ENCODE measurements around the gene RAD51. TPM values are rescaled to one million over a fixed set of nuclear protein-coding genes. Genes with fewer than 3 reads are reported as not detected.

The RAD51 gene
- total RNA-seq, 1 donor from 2014 or later = 48.1 TPM

DNA sequence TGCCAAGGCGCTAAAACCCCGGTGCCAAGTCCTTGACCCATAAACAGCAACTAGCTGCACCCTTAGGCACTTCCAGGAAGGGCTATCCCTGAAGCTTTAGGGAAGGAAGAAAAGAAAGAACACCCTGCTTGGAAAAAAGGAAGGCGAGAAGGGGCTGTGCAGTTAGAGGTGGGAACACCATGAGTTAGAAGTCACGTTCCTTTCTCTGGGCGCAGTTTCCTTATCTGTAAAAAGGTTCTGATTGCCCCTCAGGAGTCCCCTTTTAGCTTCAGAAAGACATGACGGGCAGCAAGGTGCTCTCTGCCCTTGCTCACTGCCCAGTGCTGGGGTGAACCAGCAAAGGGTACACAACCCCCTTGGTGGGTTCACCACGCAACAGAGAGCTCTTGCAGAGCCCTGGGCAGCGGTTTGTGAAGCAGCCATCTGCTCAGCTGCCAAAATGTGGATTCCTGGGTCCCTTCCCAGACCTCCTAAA lies 69.7 kb downstream of the RAD51 start:
- peak overlapping the region; percentile 56 for H3K4me3 ChIP-seq
- peaks cover 8% of the 10 kb centered on the region for H3K27me3 Mint-ChIP-seq (ENCODE audit: insufficient read depth, low read depth)
- no peak overlapping the region for H3K27ac Mint-ChIP-seq
- no peak overlapping the region for H3K9ac ChIP-seq
- peak overlapping the region; percentile 84 for H3K4me3 Mint-ChIP-seq
- peaks cover 31% of the 10 kb centered on the region for H3K4me1 ChIP-seq
- H3K27ac ChIP-seq = no peak overlapping the region
- no peaks in the 10 kb centered on the region for H3K9me3 ChIP-seq (ENCODE audit: low read depth)
- DNase-seq (ENCODE audit: low spot score) = no peak
- H3K9me3 Mint-ChIP-seq = no peaks in the 10 kb centered on the region
- H3K79me2 ChIP-seq (ENCODE audit: low read depth) = no peaks in the 10 kb centered on the region
- TF ChIP-seq EZH2 (IDR thresholded peaks at IDR 0.05) (no peak), EZH2phosphoT487 (IDR thresholded peaks at IDR 0.05) (no peak)
- TF ChIP-seq, protein P1, sequence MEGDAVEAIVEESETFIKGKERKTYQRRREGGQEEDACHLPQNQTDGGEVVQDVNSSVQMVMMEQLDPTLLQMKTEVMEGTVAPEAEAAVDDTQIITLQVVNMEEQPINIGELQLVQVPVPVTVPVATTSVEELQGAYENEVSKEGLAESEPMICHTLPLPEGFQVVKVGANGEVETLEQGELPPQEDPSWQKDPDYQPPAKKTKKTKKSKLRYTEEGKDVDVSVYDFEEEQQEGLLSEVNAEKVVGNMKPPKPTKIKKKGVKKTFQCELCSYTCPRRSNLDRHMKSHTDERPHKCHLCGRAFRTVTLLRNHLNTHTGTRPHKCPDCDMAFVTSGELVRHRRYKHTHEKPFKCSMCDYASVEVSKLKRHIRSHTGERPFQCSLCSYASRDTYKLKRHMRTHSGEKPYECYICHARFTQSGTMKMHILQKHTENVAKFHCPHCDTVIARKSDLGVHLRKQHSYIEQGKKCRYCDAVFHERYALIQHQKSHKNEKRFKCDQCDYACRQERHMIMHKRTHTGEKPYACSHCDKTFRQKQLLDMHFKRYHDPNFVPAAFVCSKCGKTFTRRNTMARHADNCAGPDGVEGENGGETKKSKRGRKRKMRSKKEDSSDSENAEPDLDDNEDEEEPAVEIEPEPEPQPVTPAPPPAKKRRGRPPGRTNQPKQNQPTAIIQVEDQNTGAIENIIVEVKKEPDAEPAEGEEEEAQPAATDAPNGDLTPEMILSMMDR (IDR thresholded peaks at IDR 0.05) = no peak
- H3K4me2 ChIP-seq = peak overlapping the region; percentile 83
- H3K27me3 ChIP-seq = peaks cover 34% of the 10 kb centered on the region
- peaks cover 28% of the 10 kb centered on the region for H3F3A ChIP-seq (ENCODE audit: low read depth)
- no peaks in the 10 kb centered on the region for H4K20me1 ChIP-seq (ENCODE audit: low read depth)
- H3K36me3 Mint-ChIP-seq = peaks cover 2% of the 10 kb centered on the region
- H3K4me1 Mint-ChIP-seq = peaks cover 37% of the 10 kb centered on the region
- H2AFZ ChIP-seq (replicated peaks) = peak overlapping the region; percentile 50
- no peaks in the 10 kb centered on the region for H3K36me3 ChIP-seq

DNA sequence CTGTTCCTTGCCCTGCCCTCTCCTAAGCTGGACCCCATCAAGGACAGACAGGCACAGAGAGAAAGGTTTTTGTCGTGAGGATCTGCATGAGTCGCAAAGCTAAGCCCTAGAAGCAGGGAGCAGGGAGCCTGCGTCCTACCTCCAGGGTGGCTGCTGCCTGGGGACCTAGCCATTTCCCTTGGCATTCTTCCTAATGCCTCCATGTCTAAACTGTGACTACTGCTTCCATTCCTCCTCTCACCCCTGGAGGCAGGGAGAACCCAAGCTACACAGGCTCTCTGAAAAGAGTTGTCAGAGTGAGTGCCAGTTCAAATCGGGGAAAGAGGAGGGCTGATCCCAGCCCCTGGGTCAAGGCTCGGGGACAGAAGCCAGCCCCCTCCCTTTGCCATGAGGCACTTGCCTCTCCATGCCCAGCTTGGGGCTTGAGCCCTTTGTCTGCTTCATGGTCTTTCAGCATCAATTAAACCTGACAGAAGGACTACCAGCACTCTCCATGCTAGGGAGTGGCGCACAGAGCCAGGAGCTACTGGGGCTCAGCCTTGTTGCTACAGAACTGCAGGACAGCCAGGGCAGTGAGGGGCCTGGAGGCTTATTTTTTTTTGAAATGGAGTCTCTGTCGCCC lies 71.3 kb downstream of the RAD51 start:
- Histone ChIP-seq H3K27me3 (peaks cover 34% of the 10 kb centered on the region), H3K9ac (no peak overlapping the region), H3K79me2 (ENCODE audit: low read depth) (no peaks in the 10 kb centered on the region), H3F3A (ENCODE audit: low read depth) (peaks cover 28% of the 10 kb centered on the region), H3K4me3 (no peak overlapping the region), H4K20me1 (ENCODE audit: low read depth) (no peaks in the 10 kb centered on the region), H3K36me3 (no peaks in the 10 kb centered on the region), H3K4me2 (peak overlapping the region; percentile 83), H3K27ac (no peak overlapping the region), H3K4me1 (peaks cover 31% of the 10 kb centered on the region), H2AFZ (replicated peaks) (no peak overlapping the region), H3K9me3 (ENCODE audit: low read depth) (no peaks in the 10 kb centered on the region)
- TF ChIP-seq EZH2 (IDR thresholded peaks at IDR 0.05) = no peak
- no peak for TF ChIP-seq EZH2phosphoT487 (IDR thresholded peaks at IDR 0.05)
- TF ChIP-seq, protein P1 (IDR thresholded peaks at IDR 0.05) = no peak
- no peak for DNase-seq (ENCODE audit: low spot score)
- Mint-ChIP-seq H3K27me3 (ENCODE audit: insufficient read depth, low read depth) (peaks cover 11% of the 10 kb centered on the region), H3K36me3 (peaks cover 2% of the 10 kb centered on the region), H3K4me3 (no peak overlapping the region), H3K9me3 (no peaks in the 10 kb centered on the region), H3K27ac (peak overlapping the region; percentile 87), H3K4me1 (peaks cover 43% of the 10 kb centered on the region)

DNA sequence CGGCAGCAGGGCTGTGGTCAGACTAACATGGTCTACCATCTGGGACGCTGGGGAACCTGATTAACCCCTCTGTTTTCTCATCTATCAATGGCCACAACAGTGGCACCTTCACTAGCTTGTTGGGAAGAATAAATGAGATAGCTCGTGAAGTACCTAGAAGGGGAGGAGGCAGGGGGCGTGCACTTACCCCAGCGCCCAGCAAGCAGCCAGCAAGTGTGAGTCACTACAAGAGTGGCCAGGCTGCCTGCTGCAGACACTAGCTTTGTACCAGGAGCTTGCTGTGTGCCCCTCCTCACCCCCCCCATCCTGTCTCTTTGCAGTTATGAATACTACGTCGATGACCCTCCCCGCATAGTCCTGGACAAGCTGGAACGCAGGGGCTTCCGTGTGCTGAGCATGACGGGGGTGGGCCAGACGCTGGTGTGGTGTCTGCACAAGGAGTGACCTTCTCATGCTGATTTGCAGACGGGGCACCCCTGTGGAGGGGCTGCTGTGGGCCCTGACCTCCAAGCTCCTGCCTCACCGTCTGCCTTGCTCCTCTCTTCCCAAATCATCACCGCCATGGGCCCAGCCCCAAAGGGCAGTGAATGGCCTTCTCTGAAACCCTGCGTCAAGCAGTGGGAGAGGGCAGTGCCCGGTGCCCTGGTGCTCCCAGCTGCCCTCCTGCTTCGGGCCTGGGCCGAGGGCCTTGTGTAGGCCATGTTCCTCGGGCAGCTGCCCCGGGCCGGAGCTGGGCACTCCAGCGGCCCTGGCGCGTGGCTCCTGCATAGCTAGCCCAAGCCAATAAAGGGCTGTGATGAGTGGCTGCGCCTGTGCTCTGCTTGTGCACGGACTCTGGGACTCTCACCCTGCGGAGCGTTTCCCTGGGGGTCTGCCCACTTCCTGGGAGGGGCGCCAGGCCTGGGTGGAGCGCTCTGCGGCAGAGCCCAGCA lies 72.2 kb downstream of the RAD51 start:
- H3K4me3 ChIP-seq = no peak overlapping the region
- H3K4me2 ChIP-seq = no peak overlapping the region
- peaks cover 28% of the 10 kb centered on the region for H3F3A ChIP-seq (ENCODE audit: low read depth)
- Mint-ChIP-seq H3K4me3 (no peak overlapping the region), H3K9me3 (no peaks in the 10 kb centered on the region), H3K4me1 (peaks cover 43% of the 10 kb centered on the region), H3K36me3 (peaks cover 2% of the 10 kb centered on the region), H3K27me3 (ENCODE audit: insufficient read depth, low read depth) (peaks cover 11% of the 10 kb centered on the region), H3K27ac (no peak overlapping the region)
- H4K20me1 ChIP-seq (ENCODE audit: low read depth) = no peaks in the 10 kb centered on the region
- H3K27ac ChIP-seq = no peak overlapping the region
- no peak for DNase-seq (ENCODE audit: low spot score)
- peaks cover 31% of the 10 kb centered on the region for H3K4me1 ChIP-seq
- no peak overlapping the region for H2AFZ ChIP-seq (replicated peaks)
- H3K9me3 ChIP-seq (ENCODE audit: low read depth) = no peaks in the 10 kb centered on the region
- peaks cover 34% of the 10 kb centered on the region for H3K27me3 ChIP-seq
- H3K36me3 ChIP-seq = no peaks in the 10 kb centered on the region
- H3K79me2 ChIP-seq (ENCODE audit: low read depth) = no peaks in the 10 kb centered on the region
- H3K9ac ChIP-seq = no peak overlapping the region
- TF ChIP-seq EZH2 (IDR thresholded peaks at IDR 0.05) (no peak), EZH2phosphoT487 (IDR thresholded peaks at IDR 0.05) (no peak)
- TF ChIP-seq, protein P1 (IDR thresholded peaks at IDR 0.05) = no peak

Measured in neural progenitor cell (in vitro differentiated cells).